OCI-M2 (cell line): Measurements from ENCODE around the gene DOP1B.
"Not testable (repeated sequence)": the region's sequence is repeated elsewhere in the genome, so short reads cannot be mapped to it uniquely, and the experiment has no call there.

Experiments
- DNase-seq: peaks from one replicate; lab custom pipeline; 2025; ENCODE audit not compliant: unreplicated experiment; lab: John Stamatoyannopoulos, UW

Gene DOP1B

GRCh38 chr21:36171336-36171735, 14.7 kb downstream of the DOP1B start:
- DNase-seq, result no peak

- DNase-seq, result no peak
Observed at GRCh38 chr21:36171741-36172331, 15.2 kb downstream of the DOP1B start.

- DNase-seq, result no peak
Observed at GRCh38 chr21:36174780-36175179, 18.2 kb downstream of the DOP1B start.

GRCh38 chr21:36175771-36176565, 19.3 kb downstream of the DOP1B start:
- DNase-seq, result no peak

GRCh38 chr21:36178349-36178748, 21.7 kb downstream of the DOP1B start:
- no peak for DNase-seq

- DNase-seq, result no peak
Observed at GRCh38 chr21:36179145-36179544, 22.5 kb downstream of the DOP1B start.

GRCh38 chr21:36180963-36181362, 24.3 kb downstream of the DOP1B start:
- no peak for DNase-seq

GRCh38 chr21:36183144-36183795, 26.6 kb downstream of the DOP1B start:
- DNase-seq, result no peak

GRCh38 chr21:36184545-36184944, 27.9 kb downstream of the DOP1B start:
- no peak for DNase-seq

- no peak for DNase-seq
Observed at GRCh38 chr21:36185523-36185922, 28.9 kb downstream of the DOP1B start.

- no peak for DNase-seq
Observed at GRCh38 chr21:36186081-36186480, 29.5 kb downstream of the DOP1B start.

- DNase-seq, result no peak
Observed at GRCh38 chr21:36186506-36187399, 30.1 kb downstream of the DOP1B start.

- no peak for DNase-seq
Observed at GRCh38 chr21:36188081-36188681, 31.6 kb downstream of the DOP1B start.

- no peak for DNase-seq
Observed at GRCh38 chr21:36188937-36189336, 32.3 kb downstream of the DOP1B start.

- no peak for DNase-seq
Observed at GRCh38 chr21:36190736-36191135, 34.1 kb downstream of the DOP1B start.

GRCh38 chr21:36193200-36193599, 36.6 kb downstream of the DOP1B start:
- no peak for DNase-seq

- no peak for DNase-seq
Observed at GRCh38 chr21:36194024-36194423, 37.4 kb downstream of the DOP1B start.

GRCh38 chr21:36195613-36196012, 39.0 kb downstream of the DOP1B start:
- no peak for DNase-seq

- DNase-seq, result no peak
Observed at GRCh38 chr21:36199021-36199420, 42.4 kb downstream of the DOP1B start.

- not testable (repeated sequence) for DNase-seq
Observed at GRCh38 chr21:36199575-36199974, 43.0 kb downstream of the DOP1B start.

- DNase-seq, result no peak
Observed at GRCh38 chr21:36200081-36200561, 43.5 kb downstream of the DOP1B start.
